Breast epithelium (tissue), 4 donors: ENCODE measurements around the gene BTD. TPM values are rescaled to one million over a fixed set of nuclear protein-coding genes. Genes with fewer than 3 reads are reported as not detected.

ENCODE experiments used
- DNase-seq, 2 donors: peaks; one replicate each; pipeline ENCODE4 v3.0.0-alpha.2; 2019; ENCODE audit warnings: low spot score in 2 of 2
- H3K27ac ChIP-seq, 2 donors: fragments of 200-600 bp; sonication (generic) in 1 of 2; one replicate each; pipeline ENCODE4 v1.5.1; 2016 to 2019; ENCODE audit warnings: mild to moderate bottlenecking in 1 of 2
- H3K27me3 ChIP-seq, 2 donors: fragments of 200-600 bp; sonication (generic) in 1 of 2; one replicate each; pipeline versions ENCODE4 v1.5.1 to v1.6.0; 2017 to 2019; ENCODE audit warnings: control low read depth in 1 of 2, mild to moderate bottlenecking in 1 of 2
- H3K36me3 ChIP-seq: fragments of 200-600 bp; one replicate; pipeline ENCODE4 v1.5.1; 2019
- H3K4me1 ChIP-seq, 2 donors: fragments of 200-600 bp; sonication (generic); one replicate each; pipeline ENCODE4 v1.5.1; 2016 to 2019; ENCODE audit warnings: control low read depth in 1 of 2
- H3K4me3 ChIP-seq, 3 donors: fragments of 200-600 bp; sonication (generic); 1 replicate in 2 of 3; 2 replicates in 1 of 3; pipeline ENCODE4 v1.5.1; 2016 to 2019; ENCODE audit warnings: mild to moderate bottlenecking in 3 of 3, moderate library complexity in 2 of 3
- H3K9me3 ChIP-seq, 2 donors: fragments of 200-600 bp; sonication (generic) in 1 of 2; one replicate each; pipeline ENCODE4 v1.5.1; 2016 to 2019; ENCODE audit warnings: control low read depth in 1 of 2
- POLR2A ChIP-seq: fragments of 450-650 bp; IDR thresholded peaks from one replicate; pipeline ENCODE4 v1.6.1; 2016; ENCODE audit warnings: antibody characterized with exemption, mild to moderate bottlenecking, moderate library complexity
- POLR2AphosphoS5 ChIP-seq, 3 donors: sonication (generic); formaldehyde crosslinking; IDR thresholded peaks; one replicate each; pipeline ENCODE4 v1.6.1; 2017; ENCODE audit warnings: antibody characterized with exemption in 3 of 3
- intact Hi-C: fragments of 100-400 bp; cut with DNase I; formaldehyde crosslinking; loops from one replicate; pipeline ENCODE4 v1.15.1; 2023; ENCODE audit warnings: low total_unique reads
- total RNA-seq, 3 donors: library from RNA; depleted of rRNA; stranded (reverse); fragments of >200 nt; gene quantifications; one replicate each; pipeline ENCODE4 v1.1.0, GENCODE V29; 2016
- TF ChIP-seq, protein P1 (sequence below), 3 donors: fragments of 450-650 bp; IDR thresholded peaks; one replicate each; pipeline ENCODE4 v1.5.1; 2016 to 2017; ENCODE audit warnings: antibody characterized with exemption in 3 of 3, mild to moderate bottlenecking in 3 of 3, moderate library complexity in 3 of 3

The BTD gene
- total RNA-seq, 3 donors from 2014 or later, result 30.2 to 89.8 (median 35.1) TPM

DNA sequence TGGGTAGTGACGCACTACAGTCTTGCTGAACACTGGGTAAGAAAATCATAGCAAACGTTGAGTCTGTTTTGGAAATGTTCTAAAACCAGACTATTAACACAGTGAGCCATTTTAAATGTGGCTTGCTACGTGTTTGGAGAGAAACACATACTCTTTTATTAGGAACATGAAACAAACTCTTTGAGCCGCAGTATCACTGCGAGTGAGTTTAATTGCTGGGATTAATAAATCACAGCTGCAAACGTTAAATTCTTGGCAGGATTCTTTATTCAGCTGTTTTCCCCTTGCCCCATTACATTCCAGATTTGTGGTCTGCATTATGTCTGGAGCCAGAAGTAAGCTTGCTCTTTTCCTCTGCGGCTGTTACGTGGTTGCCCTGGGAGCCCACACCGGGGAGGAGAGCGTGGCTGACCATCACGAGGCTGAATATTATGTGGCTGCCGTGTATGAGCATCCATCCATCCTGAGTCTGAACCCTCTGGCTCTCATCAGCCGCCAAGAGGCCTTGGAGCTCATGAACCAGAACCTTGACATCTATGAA is 33.6 kb downstream of the BTD start:
- Histone ChIP-seq H3K36me3 (no peaks in the 10 kb centered on the region), H3K27ac (peak overlapping the region; percentile 61 to 69), H3K9me3 (no peaks in the 10 kb centered on the region), H3K4me1 (peaks cover 0 to 7% of the 10 kb centered on the region in 2 donors), H3K27me3 (no peaks in the 10 kb centered on the region), H3K4me3 (no peak overlapping the region)
- intact Hi-C loops, result no loop called here
- no peak for DNase-seq
- TF ChIP-seq POLR2AphosphoS5 (IDR thresholded peaks at IDR 0.05) (peak in 1 of 3 donors; percentile 23), POLR2A (no peak)
- TF ChIP-seq, protein P1, sequence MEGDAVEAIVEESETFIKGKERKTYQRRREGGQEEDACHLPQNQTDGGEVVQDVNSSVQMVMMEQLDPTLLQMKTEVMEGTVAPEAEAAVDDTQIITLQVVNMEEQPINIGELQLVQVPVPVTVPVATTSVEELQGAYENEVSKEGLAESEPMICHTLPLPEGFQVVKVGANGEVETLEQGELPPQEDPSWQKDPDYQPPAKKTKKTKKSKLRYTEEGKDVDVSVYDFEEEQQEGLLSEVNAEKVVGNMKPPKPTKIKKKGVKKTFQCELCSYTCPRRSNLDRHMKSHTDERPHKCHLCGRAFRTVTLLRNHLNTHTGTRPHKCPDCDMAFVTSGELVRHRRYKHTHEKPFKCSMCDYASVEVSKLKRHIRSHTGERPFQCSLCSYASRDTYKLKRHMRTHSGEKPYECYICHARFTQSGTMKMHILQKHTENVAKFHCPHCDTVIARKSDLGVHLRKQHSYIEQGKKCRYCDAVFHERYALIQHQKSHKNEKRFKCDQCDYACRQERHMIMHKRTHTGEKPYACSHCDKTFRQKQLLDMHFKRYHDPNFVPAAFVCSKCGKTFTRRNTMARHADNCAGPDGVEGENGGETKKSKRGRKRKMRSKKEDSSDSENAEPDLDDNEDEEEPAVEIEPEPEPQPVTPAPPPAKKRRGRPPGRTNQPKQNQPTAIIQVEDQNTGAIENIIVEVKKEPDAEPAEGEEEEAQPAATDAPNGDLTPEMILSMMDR (IDR thresholded peaks at IDR 0.05), result no peak

DNA sequence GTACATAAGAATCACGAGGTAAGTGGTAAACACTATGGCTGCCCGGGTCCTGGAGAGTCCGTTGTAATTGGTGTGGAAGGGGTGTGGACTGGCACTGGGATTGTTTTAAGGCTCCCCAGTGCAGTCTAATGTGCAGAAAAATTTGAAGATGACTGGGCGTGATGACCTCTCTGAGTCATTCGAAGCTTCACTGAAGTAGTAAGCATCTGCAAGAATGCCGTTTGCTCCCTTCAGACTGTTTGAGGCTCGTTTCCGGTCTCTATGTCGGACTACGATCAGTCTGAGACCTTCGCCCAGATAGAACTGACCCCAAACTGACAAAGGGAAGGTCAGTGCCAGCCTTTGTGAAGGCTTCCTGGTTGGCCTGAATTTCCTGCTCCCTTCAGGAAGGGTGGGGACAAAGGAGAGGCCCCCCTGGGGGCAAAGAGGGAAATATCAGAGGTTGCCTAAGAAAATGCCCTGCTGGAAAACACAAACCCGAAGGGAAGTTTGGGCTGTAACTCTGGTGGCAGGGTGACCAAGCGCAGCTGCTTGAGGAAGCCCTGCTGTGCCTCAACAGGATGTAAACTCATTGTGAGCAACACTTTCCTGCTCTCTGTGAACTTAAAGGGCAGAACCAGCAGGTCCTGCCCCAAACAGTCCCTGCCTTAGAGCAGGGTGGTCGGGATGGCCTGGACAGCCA is 34.6 kb downstream of the BTD start:
- Histone ChIP-seq H3K4me3 (no peak overlapping the region), H3K27ac (peak overlapping the region; percentile 61 to 69), H3K36me3 (no peaks in the 10 kb centered on the region), H3K4me1 (peaks cover 0 to 7% of the 10 kb centered on the region in 2 donors), H3K9me3 (no peaks in the 10 kb centered on the region), H3K27me3 (no peaks in the 10 kb centered on the region)
- TF ChIP-seq, protein P1 (IDR thresholded peaks at IDR 0.05), result peak in 1 of 3 donors; percentile 11
- TF ChIP-seq POLR2A (no peak), POLR2AphosphoS5 (IDR thresholded peaks at IDR 0.05) (peak in 1 of 3 donors; percentile 63)
- intact Hi-C loops, result no loop called here
- DNase-seq, result no peak

DNA sequence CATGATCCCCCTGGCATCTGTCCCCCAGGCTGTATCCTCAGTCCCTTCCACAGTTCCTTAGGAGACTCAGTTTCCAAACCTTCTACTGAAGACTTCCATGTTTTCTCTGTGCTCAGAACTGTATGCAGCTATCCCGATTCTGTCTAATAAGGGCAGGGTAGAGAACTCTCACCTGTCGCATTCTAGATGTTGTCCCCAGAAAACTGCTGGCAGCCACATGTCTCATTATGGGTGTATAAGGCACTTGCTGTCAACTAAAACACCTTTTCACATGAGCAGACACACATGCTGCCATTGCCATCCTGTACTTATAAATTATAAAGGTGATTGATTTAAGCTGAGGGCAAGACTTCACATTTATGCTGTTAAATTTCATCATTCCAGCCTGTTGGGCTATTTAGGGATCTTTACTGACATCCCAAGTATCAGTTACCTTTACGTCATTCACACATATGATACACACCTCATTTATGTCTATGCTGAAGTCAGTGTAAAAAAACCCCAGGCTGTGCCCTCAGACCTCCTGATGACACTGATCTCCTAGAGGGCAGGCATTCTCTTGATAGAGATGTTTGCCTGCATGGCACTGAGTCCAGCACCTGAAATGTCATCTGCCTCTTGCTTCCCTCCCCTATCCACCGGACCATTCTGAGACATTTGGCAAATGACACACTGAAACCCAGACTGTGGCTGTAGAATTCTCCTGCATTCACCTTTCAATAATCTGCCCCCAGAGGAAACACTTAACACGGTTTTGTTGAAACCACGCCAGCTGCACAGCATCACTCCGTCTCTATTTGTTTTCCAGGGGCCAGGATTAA is 35.8 kb downstream of the BTD start:
- peaks cover 0 to 7% of the 10 kb centered on the region in 2 donors for H3K4me1 ChIP-seq
- TF ChIP-seq, protein P1 (IDR thresholded peaks at IDR 0.05), result no peak
- TF ChIP-seq POLR2AphosphoS5 (IDR thresholded peaks at IDR 0.05), result no peak
- no peak for TF ChIP-seq POLR2A
- intact Hi-C loops, result no loop called here

DNA sequence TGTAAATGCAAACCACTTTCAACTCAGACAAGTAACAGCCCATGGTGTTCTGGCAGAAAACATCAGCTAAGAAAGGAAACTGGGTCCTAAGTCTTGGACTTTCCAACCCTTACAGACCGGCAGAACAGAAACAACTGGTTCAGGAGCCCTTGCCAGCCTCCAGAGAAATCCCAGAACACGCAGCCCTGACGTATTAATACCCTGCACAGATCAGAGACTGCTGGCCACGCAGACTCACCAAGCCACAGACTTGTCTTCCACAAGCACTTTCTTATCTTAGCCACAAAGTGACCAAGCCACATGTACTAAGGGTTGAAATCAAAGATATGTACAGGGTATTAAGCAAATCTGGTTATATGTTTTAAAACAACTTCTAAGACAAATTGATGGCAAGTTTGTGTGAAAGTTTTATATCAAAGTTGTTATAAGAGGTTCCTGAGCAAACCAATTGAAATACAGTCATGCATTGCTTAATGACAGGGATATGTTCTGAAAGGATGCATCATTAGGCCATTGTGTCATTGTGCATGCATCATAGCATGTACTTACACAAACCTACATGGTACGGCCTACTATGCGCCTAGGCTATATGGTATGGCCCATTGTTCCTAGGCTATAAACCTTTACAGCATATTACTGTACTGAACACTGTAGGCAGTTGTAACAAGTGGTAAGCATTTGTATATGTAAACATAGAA is 36.8 kb downstream of the BTD start:
- Histone ChIP-seq H3K27me3 (no peaks in the 10 kb centered on the region), H3K36me3 (no peaks in the 10 kb centered on the region), H3K4me3 (no peak overlapping the region), H3K4me1 (peaks cover 0 to 7% of the 10 kb centered on the region in 2 donors), H3K27ac (no peak overlapping the region), H3K9me3 (no peaks in the 10 kb centered on the region)
- TF ChIP-seq POLR2A (no peak), POLR2AphosphoS5 (IDR thresholded peaks at IDR 0.05) (no peak)
- TF ChIP-seq, protein P1 (IDR thresholded peaks at IDR 0.05), result no peak
- intact Hi-C loops, result no loop called here
- DNase-seq, result no peak

More for the DNA sequence above, 35.8 kb downstream of the BTD start:
- H3K36me3 ChIP-seq, result no peaks in the 10 kb centered on the region
- no peaks in the 10 kb centered on the region for H3K9me3 ChIP-seq
- DNase-seq, result no peak
- H3K4me3 ChIP-seq, result no peak overlapping the region
- peak overlapping the region in 1 of 2 donors; percentile 59 for H3K27ac ChIP-seq
- no peaks in the 10 kb centered on the region for H3K27me3 ChIP-seq
